Activated naive CD4-positive, alpha-beta T cell treated with anti-CD3 and anti-CD28 coated beads, Interleukin-2, amount 50 U/mL, for 24 hours (primary cell): ENCODE data around the gene JCHAIN.

Source experiments
- H3K27ac Mint-ChIP-seq: one replicate; pipeline ENCODE4 v1.8.0; 2021; ENCODE audit warnings: mild to moderate bottlenecking, mixed read lengths
- H3K27me3 Mint-ChIP-seq: one replicate; pipeline ENCODE4 v1.8.0; 2021; ENCODE audit warnings: mixed read lengths
- H3K36me3 Mint-ChIP-seq: one replicate; pipeline ENCODE4 v1.8.0; 2021; ENCODE audit warnings: mixed read lengths
- H3K4me1 Mint-ChIP-seq: one replicate; pipeline ENCODE4 v1.8.0; 2021; ENCODE audit warnings: mixed read lengths
- H3K4me3 Mint-ChIP-seq: one replicate; pipeline ENCODE4 v1.8.0; 2021; ENCODE audit warnings: mild to moderate bottlenecking, mixed read lengths
- H3K9me3 Mint-ChIP-seq: one replicate; pipeline ENCODE4 v1.8.0; 2021; ENCODE audit warnings: mixed read lengths

The JCHAIN gene

GRCh38 chr4:70666369-70666768 is at the start of gene JCHAIN:
JCHAIN (minus strand) TSS chr4:70666508; CDS start chr4:70666490, 18 bp downstream.
- peaks cover 1% of the 10 kb centered on the region for H3K27me3 Mint-ChIP-seq
- no peak within 1 kb of the TSS for H3K27ac Mint-ChIP-seq
- H3K9me3 Mint-ChIP-seq = no peaks in the 10 kb centered on the region
- H3K4me1 Mint-ChIP-seq = no peaks in the 10 kb centered on the region
- no peaks in the 10 kb centered on the region for H3K36me3 Mint-ChIP-seq
- no peak within 1 kb of the TSS for H3K4me3 Mint-ChIP-seq

DNA sequence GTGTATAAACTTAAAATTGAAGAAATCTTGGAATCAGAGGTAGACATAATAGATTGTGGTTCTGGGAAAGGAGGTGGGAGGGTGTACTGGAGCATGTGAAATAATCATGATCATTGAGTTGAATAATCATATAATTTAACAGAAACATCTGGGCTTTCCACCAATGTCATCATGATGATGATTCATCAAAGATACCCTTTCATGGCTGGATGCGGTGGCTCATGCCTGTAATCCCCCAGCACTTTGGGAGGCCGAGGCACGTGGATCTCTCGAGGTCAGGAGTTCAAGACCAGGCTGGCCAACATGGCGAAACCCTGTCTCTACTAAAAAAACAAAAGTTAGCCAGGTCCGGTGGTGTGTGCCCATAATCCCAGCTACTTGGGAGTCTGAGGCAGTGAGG is 48.8 kb upstream of the JCHAIN start:
- peaks cover 37% of the 10 kb centered on the region for H3K4me1 Mint-ChIP-seq
- H3K27ac Mint-ChIP-seq = peak overlapping the region; percentile 17

DNA sequence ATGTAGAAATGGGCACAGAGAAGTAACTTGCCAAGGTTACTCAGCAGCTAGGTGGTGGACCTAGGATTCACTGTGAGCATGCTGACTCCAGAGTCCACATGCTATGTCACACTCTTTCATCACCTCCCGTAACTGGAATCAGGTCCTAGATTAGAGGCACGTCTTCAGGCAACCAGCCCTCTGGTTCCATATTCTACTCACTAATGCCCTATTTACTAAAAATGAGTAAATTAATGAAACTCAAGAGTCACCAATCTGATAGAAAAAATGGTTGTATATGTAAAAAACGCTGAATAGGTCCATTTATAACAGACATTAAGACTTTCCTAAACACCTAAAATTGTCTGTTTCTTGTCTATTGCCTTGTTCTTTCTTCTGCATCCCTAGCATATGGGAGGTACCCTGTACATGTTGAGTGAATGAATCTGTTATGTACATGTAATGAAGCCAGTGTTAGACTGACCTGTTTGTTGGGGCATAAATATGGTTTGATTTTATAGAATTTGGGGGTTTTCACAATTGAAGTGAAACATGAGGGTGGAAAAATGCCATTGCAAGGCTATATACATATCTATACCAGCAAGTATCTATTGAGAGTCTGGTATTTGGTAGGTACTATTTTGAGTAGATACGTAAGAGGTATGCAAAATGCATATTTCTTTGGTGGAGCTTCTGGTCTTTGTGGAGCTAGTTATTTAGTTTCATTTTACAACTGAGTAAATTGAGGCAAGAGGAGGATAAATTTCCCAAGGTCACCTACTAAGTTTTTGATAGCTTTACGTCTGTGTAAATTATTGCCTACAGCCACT is 48.0 kb upstream of the JCHAIN start:
- Mint-ChIP-seq H3K27ac (peak overlapping the region; percentile 73), H3K4me1 (peaks cover 45% of the 10 kb centered on the region)

More for the DNA sequence above, 48.8 kb upstream of the JCHAIN start:
- peak overlapping the region; percentile 7 for H3K4me3 Mint-ChIP-seq
- no peaks in the 10 kb centered on the region for H3K27me3 Mint-ChIP-seq
- H3K9me3 Mint-ChIP-seq = no peaks in the 10 kb centered on the region
- no peaks in the 10 kb centered on the region for H3K36me3 Mint-ChIP-seq

GRCh38 chr4:70713453-70714078 is 47.3 kb upstream of the JCHAIN start:
- no peak overlapping the region for H3K27ac Mint-ChIP-seq
- H3K9me3 Mint-ChIP-seq = no peaks in the 10 kb centered on the region
- H3K27me3 Mint-ChIP-seq = no peaks in the 10 kb centered on the region
- peaks cover 51% of the 10 kb centered on the region for H3K4me1 Mint-ChIP-seq
- no peak overlapping the region for H3K4me3 Mint-ChIP-seq
- H3K36me3 Mint-ChIP-seq = no peaks in the 10 kb centered on the region

More for the DNA sequence above, 48.0 kb upstream of the JCHAIN start:
- Mint-ChIP-seq H3K36me3 (no peaks in the 10 kb centered on the region), H3K27me3 (no peaks in the 10 kb centered on the region), H3K4me3 (no peak overlapping the region), H3K9me3 (no peaks in the 10 kb centered on the region)

DNA sequence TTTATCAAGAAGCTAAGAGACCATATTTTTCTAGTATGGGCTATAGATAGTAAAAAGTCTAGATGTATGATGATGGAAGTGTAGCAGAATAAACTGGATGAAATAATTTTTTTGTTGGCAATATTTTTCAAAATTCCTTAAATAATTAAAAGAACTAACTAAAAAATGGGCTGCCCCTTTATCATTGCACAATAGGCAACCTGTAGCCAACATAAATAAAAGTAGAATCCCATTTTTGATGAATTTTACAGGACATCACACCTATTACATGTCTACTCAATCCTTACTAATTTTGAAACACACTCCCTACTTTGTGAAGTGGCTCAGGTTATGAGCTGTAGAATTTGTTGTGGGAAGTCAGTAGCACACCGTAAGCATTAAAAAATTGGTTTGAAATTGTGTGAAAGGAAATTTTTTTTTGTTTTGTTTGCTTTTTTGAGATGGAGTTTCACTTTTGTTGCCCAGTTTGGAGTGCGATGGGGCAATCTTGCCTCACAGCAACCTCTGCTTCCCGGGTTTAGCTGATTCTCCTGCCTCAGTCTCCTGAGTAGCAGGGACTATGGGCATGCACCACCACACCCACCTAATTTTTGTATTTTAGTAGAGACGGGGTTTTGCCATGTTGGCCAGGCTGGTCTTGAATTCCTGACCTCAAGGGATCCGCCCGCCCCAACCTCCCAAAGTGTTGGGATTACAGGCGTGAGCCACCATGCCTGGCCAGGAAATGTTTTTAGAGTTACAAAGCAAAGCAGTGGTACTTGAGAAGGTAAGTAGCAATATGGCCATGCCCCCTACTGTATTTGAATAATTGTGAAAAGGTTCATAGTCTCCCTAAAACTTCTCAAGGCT is 46.5 kb upstream of the JCHAIN start:
- Mint-ChIP-seq H3K27ac (no peak overlapping the region), H3K9me3 (no peaks in the 10 kb centered on the region), H3K4me1 (peaks cover 51% of the 10 kb centered on the region), H3K27me3 (no peaks in the 10 kb centered on the region), H3K36me3 (no peaks in the 10 kb centered on the region), H3K4me3 (no peak overlapping the region)

DNA sequence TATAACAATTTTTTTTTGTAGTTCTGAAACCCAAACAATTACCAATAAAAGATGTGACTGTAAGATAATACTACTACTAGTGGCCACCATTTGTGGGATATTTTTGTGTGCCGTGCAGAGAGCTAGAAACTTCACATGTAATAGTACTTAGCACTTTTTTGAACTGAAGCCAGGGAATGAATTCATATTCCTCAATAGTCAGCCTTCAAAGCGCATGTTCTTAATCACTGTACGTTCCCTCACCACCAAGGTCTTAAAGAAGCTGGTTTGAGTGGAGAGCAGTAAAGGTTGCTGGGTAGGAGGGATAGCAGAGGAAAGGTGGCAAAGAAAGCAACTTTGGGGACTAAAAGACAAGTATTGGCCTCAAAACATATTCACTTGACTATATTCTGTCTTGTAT is 45.8 kb upstream of the JCHAIN start:
- Mint-ChIP-seq H3K27me3 (no peaks in the 10 kb centered on the region), H3K4me1 (peaks cover 47% of the 10 kb centered on the region), H3K27ac (peak overlapping the region; percentile 63), H3K4me3 (no peak overlapping the region), H3K9me3 (no peaks in the 10 kb centered on the region), H3K36me3 (no peaks in the 10 kb centered on the region)

DNA sequence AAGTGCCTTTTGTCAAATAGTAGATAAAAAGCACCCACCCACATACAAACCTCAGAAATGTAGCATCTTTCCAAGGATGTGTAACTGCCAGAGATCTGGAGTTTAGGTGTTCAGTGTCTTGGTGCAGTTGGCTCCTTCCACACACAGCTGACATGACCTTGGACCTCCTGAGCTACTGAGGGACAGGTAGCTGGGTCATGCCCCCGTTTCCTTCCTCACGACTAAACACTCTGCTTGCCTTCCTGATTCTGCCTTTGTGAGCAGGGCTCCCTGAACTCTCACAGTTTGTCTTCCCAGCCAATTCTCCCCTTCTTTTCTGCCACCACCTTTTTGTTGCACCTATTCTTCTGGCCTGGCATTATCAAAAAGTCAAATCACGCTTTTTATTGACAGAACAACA is 45.3 kb upstream of the JCHAIN start:
- H3K36me3 Mint-ChIP-seq = no peaks in the 10 kb centered on the region
- no peaks in the 10 kb centered on the region for H3K9me3 Mint-ChIP-seq
- no peaks in the 10 kb centered on the region for H3K27me3 Mint-ChIP-seq
- H3K4me1 Mint-ChIP-seq = peaks cover 52% of the 10 kb centered on the region
- no peak overlapping the region for H3K4me3 Mint-ChIP-seq
- peak overlapping the region; percentile 63 for H3K27ac Mint-ChIP-seq

DNA sequence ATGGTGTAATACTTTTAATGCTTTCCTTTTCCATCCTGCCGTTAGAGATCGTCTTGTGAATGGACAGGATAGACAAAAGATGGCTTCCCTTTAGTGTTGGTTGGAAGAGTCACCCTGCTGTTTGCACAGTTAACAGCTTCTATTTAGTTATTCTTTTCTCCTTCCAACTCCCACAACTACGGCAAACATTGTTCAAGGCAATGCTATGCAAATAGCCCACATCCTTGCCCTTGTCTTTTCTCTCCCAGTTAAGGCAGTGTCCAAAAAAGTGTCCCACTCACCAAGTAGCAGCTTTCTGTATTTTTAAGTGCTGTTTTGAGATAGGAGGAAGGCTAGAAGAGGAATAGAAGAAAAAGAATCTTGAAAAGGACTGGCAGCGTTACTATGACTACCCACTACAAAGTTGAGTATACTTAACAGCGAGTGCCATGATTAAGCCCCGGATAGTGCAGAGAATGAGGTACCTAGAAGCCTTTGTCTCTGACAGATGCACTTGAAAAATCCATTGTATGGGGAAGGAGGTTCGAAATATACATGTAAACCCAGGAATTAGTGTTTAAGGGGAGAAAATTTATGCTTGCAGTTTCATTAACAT is 43.4 kb upstream of the JCHAIN start:
- Mint-ChIP-seq H3K4me1 (peaks cover 57% of the 10 kb centered on the region), H3K4me3 (no peak overlapping the region), H3K27ac (no peak overlapping the region), H3K27me3 (no peaks in the 10 kb centered on the region), H3K9me3 (no peaks in the 10 kb centered on the region), H3K36me3 (no peaks in the 10 kb centered on the region)

DNA sequence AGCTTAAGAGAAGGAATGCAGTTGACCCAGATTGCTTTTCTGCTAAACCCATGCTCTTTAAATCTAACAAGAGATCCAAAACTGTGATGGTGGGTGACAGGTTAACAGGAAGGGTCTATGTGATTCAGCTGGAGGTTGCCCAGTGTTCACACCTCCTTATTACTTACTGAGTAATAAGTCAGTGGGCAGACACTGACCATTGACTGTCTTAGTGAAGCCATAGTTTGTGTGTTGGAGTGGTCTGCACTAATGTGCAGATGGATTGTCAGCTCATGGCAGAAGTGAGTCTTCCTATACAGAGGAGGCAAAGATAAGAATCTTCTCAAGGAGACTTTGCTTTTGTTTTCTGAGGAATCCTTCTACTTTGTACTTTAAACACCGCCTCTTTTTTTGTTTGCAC is 40.2 kb upstream of the JCHAIN start:
- Mint-ChIP-seq H3K27ac (peak overlapping the region; percentile 95), H3K9me3 (no peaks in the 10 kb centered on the region), H3K4me3 (peak overlapping the region; percentile 96), H3K27me3 (no peaks in the 10 kb centered on the region), H3K4me1 (peaks cover 47% of the 10 kb centered on the region), H3K36me3 (no peaks in the 10 kb centered on the region)

DNA sequence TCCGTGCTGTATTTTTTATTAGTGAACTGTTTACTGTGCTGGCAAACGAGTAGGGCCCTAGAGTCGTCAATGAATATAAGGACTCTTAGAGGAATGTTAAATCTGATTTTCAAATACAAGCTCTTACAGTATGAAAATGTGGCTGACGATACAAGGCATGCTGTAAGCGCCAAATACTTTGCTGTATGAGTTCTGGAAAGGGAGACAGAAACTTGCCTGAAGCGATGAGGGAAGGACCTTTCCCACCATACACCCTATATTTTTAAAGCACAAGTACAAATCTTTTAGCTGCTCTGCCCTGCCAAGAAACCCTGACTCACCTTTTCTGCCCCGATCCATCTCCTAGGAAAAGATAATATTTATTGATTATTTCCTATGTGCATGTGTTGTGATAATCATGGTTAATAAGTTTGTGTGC is 39.7 kb upstream of the JCHAIN start:
- Mint-ChIP-seq H3K4me1 (peaks cover 44% of the 10 kb centered on the region), H3K27me3 (no peaks in the 10 kb centered on the region), H3K9me3 (no peaks in the 10 kb centered on the region), H3K36me3 (no peaks in the 10 kb centered on the region), H3K27ac (peak overlapping the region; percentile 95), H3K4me3 (peak overlapping the region; percentile 96)

DNA sequence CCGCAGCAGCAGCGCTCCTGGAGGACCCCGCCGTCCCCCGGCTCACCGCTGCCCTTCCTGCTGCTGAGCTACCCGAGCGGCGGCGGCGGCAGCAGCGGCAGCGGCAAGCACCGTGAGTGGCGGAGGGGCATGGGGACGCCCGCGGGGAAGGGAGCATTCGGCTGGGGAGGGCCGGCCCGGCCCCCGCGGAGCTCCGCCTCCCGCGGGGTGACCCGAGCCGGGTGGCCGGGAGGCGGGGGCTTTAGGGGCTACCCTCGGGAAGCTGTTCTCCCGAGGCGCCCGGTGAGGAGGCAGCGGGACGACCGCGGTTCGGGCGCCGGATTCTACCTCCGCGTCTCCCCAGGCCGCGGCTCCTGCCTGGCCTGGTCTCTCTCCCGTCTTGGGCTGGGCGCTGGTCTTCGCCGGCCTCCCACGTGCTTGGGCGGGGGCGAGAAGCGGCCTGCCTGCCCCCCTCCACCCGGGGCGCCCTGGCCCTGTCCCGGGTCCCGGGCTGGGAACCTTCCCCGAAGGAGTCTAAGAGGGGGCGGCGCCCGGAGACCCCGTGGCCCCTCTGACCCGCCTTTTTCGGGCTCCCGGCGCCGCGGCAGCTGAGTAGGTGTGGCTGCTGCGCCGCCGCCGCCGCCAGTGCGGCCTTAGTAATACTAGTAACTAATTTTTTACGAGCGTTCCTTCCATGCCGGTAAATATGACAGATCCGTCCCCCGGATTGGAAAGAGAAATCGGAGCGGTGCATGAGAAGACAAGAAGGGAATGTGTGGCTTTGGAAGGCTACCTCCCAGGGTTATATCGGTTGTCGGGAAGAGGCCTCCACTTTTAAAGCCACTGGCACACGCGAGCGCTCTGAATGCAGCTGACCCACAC is 39.1 kb upstream of the JCHAIN start:
- Mint-ChIP-seq H3K9me3 (no peaks in the 10 kb centered on the region), H3K27ac (peak overlapping the region; percentile 95), H3K36me3 (no peaks in the 10 kb centered on the region), H3K4me3 (peak overlapping the region; percentile 96), H3K4me1 (peaks cover 44% of the 10 kb centered on the region), H3K27me3 (no peaks in the 10 kb centered on the region)

GRCh38 chr4:70704931-70705182 is 38.5 kb upstream of the JCHAIN start:
- H3K9me3 Mint-ChIP-seq = no peaks in the 10 kb centered on the region
- H3K27ac Mint-ChIP-seq = no peak overlapping the region
- no peak overlapping the region for H3K4me3 Mint-ChIP-seq
- peaks cover 41% of the 10 kb centered on the region for H3K4me1 Mint-ChIP-seq
- H3K36me3 Mint-ChIP-seq = no peaks in the 10 kb centered on the region
- no peaks in the 10 kb centered on the region for H3K27me3 Mint-ChIP-seq

DNA sequence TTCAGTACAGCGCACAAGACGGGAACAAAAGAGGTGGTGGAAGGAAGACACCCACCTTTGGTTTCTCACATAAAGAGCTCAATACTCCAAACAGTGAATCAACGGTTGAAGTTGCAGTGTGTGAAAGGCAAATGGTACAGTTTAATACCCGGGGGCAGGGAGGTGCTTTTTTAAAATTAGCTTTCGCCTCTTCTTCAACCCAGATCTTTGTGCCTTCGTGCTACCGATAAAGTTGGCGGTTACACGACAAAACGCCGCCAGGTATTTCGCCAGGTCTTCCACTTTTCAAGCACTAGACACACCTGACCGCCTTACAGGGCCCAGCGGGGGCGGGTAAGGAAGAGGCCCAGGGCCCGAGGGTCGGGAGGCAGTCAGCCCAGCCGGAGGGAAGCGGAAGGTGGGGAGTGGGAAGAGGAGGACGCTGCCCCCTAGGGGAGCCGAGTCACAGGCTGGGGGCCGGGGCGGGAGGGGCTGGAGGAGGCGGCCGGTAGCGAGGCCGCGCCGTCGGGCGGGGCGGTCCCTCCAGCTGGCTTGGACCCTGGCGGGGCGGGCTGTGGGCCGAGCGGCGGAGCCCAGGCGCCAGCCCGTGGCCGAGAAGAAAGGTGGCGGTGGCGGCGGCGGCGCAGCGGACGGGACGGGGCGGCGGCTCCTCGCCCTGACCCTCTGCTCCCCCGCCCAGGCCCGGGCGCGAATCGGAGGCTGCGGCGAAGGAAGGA is 38.1 kb upstream of the JCHAIN start:
- peak overlapping the region; percentile 91 for H3K4me3 Mint-ChIP-seq
- no peaks in the 10 kb centered on the region for H3K9me3 Mint-ChIP-seq
- no peaks in the 10 kb centered on the region for H3K36me3 Mint-ChIP-seq
- H3K27ac Mint-ChIP-seq = peak overlapping the region; percentile 90
- peaks cover 36% of the 10 kb centered on the region for H3K4me1 Mint-ChIP-seq
- H3K27me3 Mint-ChIP-seq = no peaks in the 10 kb centered on the region

GRCh38 chr4:70703619-70704214 is 37.4 kb upstream of the JCHAIN start:
- Mint-ChIP-seq H3K9me3 (no peaks in the 10 kb centered on the region), H3K27me3 (no peaks in the 10 kb centered on the region), H3K4me3 (peak overlapping the region; percentile 91), H3K36me3 (no peaks in the 10 kb centered on the region), H3K4me1 (peaks cover 30% of the 10 kb centered on the region), H3K27ac (peak overlapping the region; percentile 90)
